Pancreas (tissue), 10 donors: Measurements from ENCODE around the gene FBXO10. TPM values are rescaled to one million over a fixed set of nuclear protein-coding genes. Genes with fewer than 3 reads are reported as not detected.

Source experiments
- ATAC-seq, 4 donors: fragments of 200-7000 bp; cut with Tn5 transposase; one replicate each; pipeline versions ENCODE4 v1.8.0 to v1.9.1; 2020; ENCODE audit warnings: mild to moderate bottlenecking in 4 of 4, moderate library complexity in 4 of 4
- DNase-seq, 6 donors: peaks; one replicate each; pipeline ENCODE4 v3.0.0-alpha.2; 2020
- FAIRE-seq: peaks from 2 replicates; lab custom pipeline; 2012; peaks lifted over from hg19 to GRCh38; lab: Jason Lieb, UNC
- H3K27ac ChIP-seq, 4 donors: fragments of 200-600 bp; sonication (generic); 1 replicate in 3 of 4; 2 replicates in 1 of 4; pipeline versions ENCODE4 v1.5.0 to v1.8.0; 2020
- H3K27me3 ChIP-seq, 4 donors: fragments of 200-600 bp; one replicate each; pipeline ENCODE4 v1.8.0; 2021
- H3K36me3 ChIP-seq, 3 donors: fragments of 200-600 bp; sonication (generic) in 1 of 3; one replicate each; pipeline versions ENCODE4 v1.5.0 to v1.8.0; 2020 to 2021
- H3K4me1 ChIP-seq, 3 donors: fragments of 200-600 bp; one replicate each; pipeline ENCODE4 v1.8.0; 2021
- H3K4me3 ChIP-seq, 4 donors: fragments of 200-600 bp; sonication (generic) in 2 of 4; one replicate each; pipeline versions ENCODE4 v1.5.0 to v1.8.0; 2020 to 2021
- H3K9me3 ChIP-seq, 4 donors: fragments of 200-600 bp; one replicate each; pipeline ENCODE4 v1.8.0; 2021
- WGBS, 2 donors: extraction: QIAGEN DNeasy Blood & Tissue Kit; methylation state at CpG; one replicate each; pipeline ENCODE4 v1.1.7; 2013; 5-methylcytosine and 5-hydroxymethylcytosine counted together
- intact Hi-C, 3 donors: fragments of 100-400 bp; cut with DNase I; formaldehyde crosslinking; loops; one replicate each; pipeline versions ENCODE4 v1.11.1 to v1.14.2; 2022
- polyA plus RNA-seq, 2 donors: library from polyadenylated mRNA; stranded (reverse); fragments of 200-250 nt; gene quantifications; one replicate each; pipeline ENCODE4 v1.2.3, GENCODE V29; 2013
- total RNA-seq, 6 donors: library from RNA; stranded (reverse); fragmentation: NEBNext Ultra II Directional in 4 of 6; extraction: Animal tissue kit (Norgen Biotek cat#: 25700) in 4 of 6; gene quantifications; one replicate each; pipeline versions ENCODE4 v1.2.1 to v1.2.4, GENCODE V29; 2021 to 2023
- TF ChIP-seq, protein P1 (sequence below), 4 donors: fragments of 200-600 bp; sonication (generic) in 3 of 4; IDR thresholded peaks; one replicate each; pipeline versions ENCODE4 v1.5.0 to v1.8.0; 2021; ENCODE audit warnings: antibody characterized with exemption in 4 of 4
- donor health status: healthy with polysubstance abuse.
- donor health status: DM: no; HTN: no; CAD: no; lungs with moderate emphysema.
- donor health status: DM: no; HTN: no; CAD: no.
- donor health status: control.
- donor health status: control.
- donor health status: Bipolar disorder and iron deficiency.
- donor health status: DM: yes; HTN: yes; CAD: no.
- donor health status: DM: no; HTN: no; CAD: no.
- donor health status: DM: no; HTN: no; CAD: no.
- donor health status: DM: yes; HTN: yes; CAD: no.

Gene FBXO10
- total and polyA plus RNA-seq, 8 donors = 3.9 to 7.9 (median 6.1) TPM

GRCh38 chr9:37549527-37549926, 26.7 kb downstream of the FBXO10 start:
- DNase-seq (no peak), ATAC-seq (no peak), FAIRE-seq (no peak)
- Histone ChIP-seq H3K4me1 (no peaks in the 10 kb centered on the region), H3K9me3 (no peaks in the 10 kb centered on the region), H3K27ac (no peak overlapping the region), H3K4me3 (no peak overlapping the region), H3K36me3 (no peaks in the 10 kb centered on the region), H3K27me3 (no peaks in the 10 kb centered on the region)
- TF ChIP-seq, protein P1, sequence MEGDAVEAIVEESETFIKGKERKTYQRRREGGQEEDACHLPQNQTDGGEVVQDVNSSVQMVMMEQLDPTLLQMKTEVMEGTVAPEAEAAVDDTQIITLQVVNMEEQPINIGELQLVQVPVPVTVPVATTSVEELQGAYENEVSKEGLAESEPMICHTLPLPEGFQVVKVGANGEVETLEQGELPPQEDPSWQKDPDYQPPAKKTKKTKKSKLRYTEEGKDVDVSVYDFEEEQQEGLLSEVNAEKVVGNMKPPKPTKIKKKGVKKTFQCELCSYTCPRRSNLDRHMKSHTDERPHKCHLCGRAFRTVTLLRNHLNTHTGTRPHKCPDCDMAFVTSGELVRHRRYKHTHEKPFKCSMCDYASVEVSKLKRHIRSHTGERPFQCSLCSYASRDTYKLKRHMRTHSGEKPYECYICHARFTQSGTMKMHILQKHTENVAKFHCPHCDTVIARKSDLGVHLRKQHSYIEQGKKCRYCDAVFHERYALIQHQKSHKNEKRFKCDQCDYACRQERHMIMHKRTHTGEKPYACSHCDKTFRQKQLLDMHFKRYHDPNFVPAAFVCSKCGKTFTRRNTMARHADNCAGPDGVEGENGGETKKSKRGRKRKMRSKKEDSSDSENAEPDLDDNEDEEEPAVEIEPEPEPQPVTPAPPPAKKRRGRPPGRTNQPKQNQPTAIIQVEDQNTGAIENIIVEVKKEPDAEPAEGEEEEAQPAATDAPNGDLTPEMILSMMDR (IDR thresholded peaks at IDR 0.05) = no peak
- intact Hi-C loops = no loop called here

DNA sequence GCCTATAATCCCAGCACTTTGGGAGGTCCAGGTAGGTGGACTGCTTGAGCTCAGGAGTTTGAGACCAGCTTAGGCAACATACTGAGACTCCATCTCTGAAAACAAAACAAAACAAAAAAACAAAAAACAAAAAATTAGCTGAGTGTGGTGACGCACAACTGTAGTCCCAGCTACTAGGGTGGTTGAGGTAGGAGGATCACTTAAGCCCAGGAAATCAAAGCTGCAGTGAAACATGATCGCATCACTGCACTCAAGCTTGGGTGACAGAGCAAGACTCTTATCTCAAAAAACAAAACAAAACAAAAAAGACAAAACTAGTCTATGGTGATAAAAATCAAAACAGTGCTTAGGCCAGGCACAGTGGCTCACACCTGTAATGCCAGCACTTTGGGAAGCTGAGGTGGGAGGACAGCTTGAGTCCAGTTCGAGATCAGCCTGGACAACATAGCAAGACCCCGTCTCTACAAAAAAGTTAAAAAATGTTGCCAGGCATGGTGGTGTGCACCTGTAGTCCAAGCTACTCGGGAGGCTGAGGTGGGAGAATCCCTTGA, 28.8 kb downstream of the FBXO10 start:
- Histone ChIP-seq H3K27me3 (no peaks in the 10 kb centered on the region), H3K36me3 (no peaks in the 10 kb centered on the region), H3K9me3 (no peaks in the 10 kb centered on the region), H3K4me3 (no peak overlapping the region), H3K27ac (no peak overlapping the region), H3K4me1 (no peaks in the 10 kb centered on the region)
- DNase-seq = no peak
- intact Hi-C loops = no loop called here
- 96% methylated on average over 5 of the region's 5 CpGs for WGBS, 2 donors
- ATAC-seq = no peak
- FAIRE-seq = no peak
- TF ChIP-seq, protein P1 (IDR thresholded peaks at IDR 0.05) = no peak

DNA sequence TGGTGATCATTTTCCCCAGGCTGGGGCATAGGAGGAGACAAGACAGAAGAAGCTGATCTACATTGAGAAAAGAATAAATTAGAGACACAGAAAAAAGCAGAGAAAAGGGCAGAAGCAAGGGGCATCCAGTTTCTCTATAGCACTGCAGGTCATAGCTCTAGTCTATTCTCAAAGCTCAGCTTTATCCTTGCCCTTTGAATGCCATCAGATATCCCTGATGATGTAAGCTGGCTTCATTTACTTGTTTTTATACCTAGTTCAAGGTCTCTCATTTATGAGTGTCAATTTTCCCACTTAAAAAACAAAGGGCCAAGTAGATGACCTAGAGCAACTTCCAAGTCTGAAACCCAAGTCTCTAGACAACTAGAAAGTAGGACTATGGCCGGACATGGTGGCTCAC, 32.7 kb downstream of the FBXO10 start:
- TF ChIP-seq, protein P1 (IDR thresholded peaks at IDR 0.05) = no peak
- no peak overlapping the region for H3K4me3 ChIP-seq
- 89 to 94% methylated on average over 1 of the region's 1 CpG for WGBS, 2 donors
- H3K9me3 ChIP-seq = no peaks in the 10 kb centered on the region
- intact Hi-C loops = no loop called here
- H3K27ac ChIP-seq = no peak overlapping the region
- no peak for DNase-seq
- no peak for FAIRE-seq
- H3K27me3 ChIP-seq = no peaks in the 10 kb centered on the region
- ATAC-seq = peak; percentile 26 to 72 (median 65)
- peaks cover 0 to 8% (median 0%) of the 10 kb centered on the region in 3 donors for H3K4me1 ChIP-seq
- H3K36me3 ChIP-seq = no peaks in the 10 kb centered on the region

- 61 to 82% methylated on average over 1 of the region's 1 CpG for WGBS, 2 donors
- peaks cover 0 to 8% (median 0%) of the 10 kb centered on the region in 3 donors for H3K4me1 ChIP-seq
- H3K27me3 ChIP-seq = no peaks in the 10 kb centered on the region
- DNase-seq (no peak), FAIRE-seq (no peak), ATAC-seq (no peak)
- intact Hi-C loops = no loop called here
- no peak overlapping the region for H3K4me3 ChIP-seq
- no peaks in the 10 kb centered on the region for H3K36me3 ChIP-seq
- TF ChIP-seq, protein P1 (IDR thresholded peaks at IDR 0.05) = no peak
- H3K27ac ChIP-seq = no peak overlapping the region
- no peaks in the 10 kb centered on the region for H3K9me3 ChIP-seq
Measured at GRCh38 chr9:37542895-37543294, 33.3 kb downstream of the FBXO10 start.

DNA sequence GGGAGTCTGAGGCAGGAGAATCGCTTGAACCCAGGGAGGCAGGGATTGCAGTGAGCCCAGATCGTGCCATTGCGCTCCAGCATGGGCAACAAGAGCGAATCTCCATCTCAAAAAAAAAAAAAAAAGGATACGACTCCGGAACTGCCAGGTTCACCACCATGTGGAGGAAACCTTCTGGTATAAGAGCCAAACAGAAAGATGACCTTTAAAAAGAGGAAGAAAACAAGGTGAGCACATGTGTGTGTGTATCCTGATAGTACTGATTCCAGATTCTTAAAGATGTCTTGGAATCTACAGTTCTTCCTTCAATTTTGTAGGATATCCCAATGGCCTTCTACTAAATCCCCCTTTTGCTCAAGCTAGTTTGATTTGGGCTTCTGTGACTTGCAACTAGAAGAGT, 33.7 kb downstream of the FBXO10 start:
- H3K27ac ChIP-seq = no peak overlapping the region
- WGBS, 2 donors = 96 to 97% methylated on average over 6 of the region's 6 CpGs
- H3K27me3 ChIP-seq = no peaks in the 10 kb centered on the region
- intact Hi-C loops = no loop called here
- no peak for DNase-seq
- H3K36me3 ChIP-seq = no peaks in the 10 kb centered on the region
- FAIRE-seq = no peak
- H3K9me3 ChIP-seq = no peaks in the 10 kb centered on the region
- peaks cover 0 to 8% (median 0%) of the 10 kb centered on the region in 3 donors for H3K4me1 ChIP-seq
- H3K4me3 ChIP-seq = no peak overlapping the region
- TF ChIP-seq, protein P1 (IDR thresholded peaks at IDR 0.05) = no peak
- no peak for ATAC-seq
